Measurements from ENCODE around the gene EMX2. TPM values are rescaled to one million over a fixed set of nuclear protein-coding genes. Genes with fewer than 3 reads are reported as not detected.

Gene EMX2
- total and polyA plus RNA-seq, 2 experiments from 2014 or later = not detected

GRCh38 chr10:117562896-117563737 lies 20.6 kb downstream of the EMX2 start:
- Mint-ChIP-seq H3K4me1 (peaks cover 12% of the 10 kb centered on the region), H3K4me3 (no peak overlapping the region)

More at GRCh38 chr10:117562896-117563737, 20.6 kb downstream of the EMX2 start:
- no peak overlapping the region for H2AFZ ChIP-seq
- no peaks in the 10 kb centered on the region for H4K20me1 ChIP-seq (replicated peaks; ENCODE audit: insufficient read depth)
- no peaks in the 10 kb centered on the region for H3F3A ChIP-seq (replicated peaks; ENCODE audit: low read depth)
- Mint-ChIP-seq H3K27ac (no peak overlapping the region), H3K27me3 (ENCODE audit: insufficient read depth, low read depth, poor library complexity) (peaks cover 8% of the 10 kb centered on the region), H3K9me3 (no peaks in the 10 kb centered on the region), H3K36me3 (ENCODE audit: low read depth) (no peaks in the 10 kb centered on the region)
- no peak overlapping the region for H3K4me3 ChIP-seq
- no peaks in the 10 kb centered on the region for H3K36me3 ChIP-seq (ENCODE audit: insufficient read depth)
- H3K4me2 ChIP-seq = no peak overlapping the region
- no peaks in the 10 kb centered on the region for H3K4me1 ChIP-seq (ENCODE audit: insufficient read depth)
- DNase-seq (ENCODE audit: low spot score) (no peak), ATAC-seq (no peak)
- no peak for TF ChIP-seq CTCF (conservative IDR thresholded peaks at IDR 0.05; ENCODE audit: low read depth in 2 of 2)
- no peak for TF ChIP-seq ZNF462 (CRISPR knock-in tag; IDR thresholded peaks at IDR 0.05)
- TF ChIP-seq POLR2AphosphoS5 (IDR thresholded peaks at IDR 0.05; ENCODE audit: low read depth) = no peak
- no peak for TF ChIP-seq JUNB (IDR thresholded peaks at IDR 0.05; ENCODE audit: unreplicated experiment)
- no peak for TF ChIP-seq NANOG (IDR thresholded peaks at IDR 0.05; ENCODE audit: borderline replicate concordance)
- no peak for TF ChIP-seq CREB1 (CRISPR knock-in tag; IDR thresholded peaks at IDR 0.05; ENCODE audit: low read depth)
- no peak for TF ChIP-seq REST (IDR thresholded peaks at IDR 0.05; ENCODE audit: unreplicated experiment)
- no peak for TF ChIP-seq EZH2 (IDR thresholded peaks at IDR 0.05; ENCODE audit: low read depth, unreplicated experiment)
- no peak for TF ChIP-seq STAT1 (IDR thresholded peaks at IDR 0.05; ENCODE audit: unreplicated experiment)
- TF ChIP-seq ZNF331 (CRISPR knock-in tag; IDR thresholded peaks at IDR 0.05; ENCODE audit: low read depth) = no peak
- no peak for TF ChIP-seq EZH2phosphoT487 (IDR thresholded peaks at IDR 0.05; ENCODE audit: unreplicated experiment)
- TF ChIP-seq ZNF114 (CRISPR knock-in tag; IDR thresholded peaks at IDR 0.05) = no peak
- H3K9me2 ChIP-seq (ENCODE audit: insufficient read depth) = no peaks in the 10 kb centered on the region
- H3K27me3 ChIP-seq (ENCODE audit: insufficient read depth) = no peaks in the 10 kb centered on the region
- no peak overlapping the region for H3K27ac ChIP-seq (ENCODE audit: low read depth)
- no peaks in the 10 kb centered on the region for H3K79me2 ChIP-seq (replicated peaks; ENCODE audit: insufficient read depth)
